HT-29 (cell line): ENCODE data around the gene MESP2. TPM values are rescaled to one million over a fixed set of nuclear protein-coding genes. Genes with fewer than 3 reads are reported as not detected.

Experiments
- DNase-seq: peaks from one replicate; pipeline ENCODE4 v3.0.0-alpha.2; 2015; ENCODE audit warnings: low spot score
- total RNA-seq: library from RNA; depleted of rRNA; stranded (reverse); fragments of >200 nt; shearing (Covaris generic); gene quantifications from 2 replicates; pipeline ENCODE4 v1.2.3, GENCODE V29; 2014; rRNA removed

The MESP2 gene
- total RNA-seq, 1 experiment from 2014 or later: 0.15 TPM

DNA sequence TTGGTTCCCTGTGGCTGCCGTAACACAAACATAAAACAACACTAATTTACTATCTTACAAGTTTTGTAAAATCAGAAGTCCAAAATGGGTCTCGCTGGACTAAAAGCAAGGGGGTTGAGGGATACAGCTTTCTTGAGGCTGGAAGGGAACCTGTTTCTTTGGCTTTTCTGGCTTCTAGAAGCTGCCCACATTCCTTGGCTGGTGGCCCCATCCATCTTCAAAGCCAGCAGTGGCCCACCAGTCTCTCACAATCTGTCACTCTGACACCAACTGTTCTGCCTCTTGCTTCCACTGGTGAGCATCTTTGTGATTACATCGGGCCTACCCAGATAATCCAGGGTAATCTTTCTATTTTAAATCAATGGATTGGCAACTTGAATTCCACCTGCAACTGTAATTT, 39.6 kb downstream of the MESP2 start:
- DNase-seq: no peak

DNA sequence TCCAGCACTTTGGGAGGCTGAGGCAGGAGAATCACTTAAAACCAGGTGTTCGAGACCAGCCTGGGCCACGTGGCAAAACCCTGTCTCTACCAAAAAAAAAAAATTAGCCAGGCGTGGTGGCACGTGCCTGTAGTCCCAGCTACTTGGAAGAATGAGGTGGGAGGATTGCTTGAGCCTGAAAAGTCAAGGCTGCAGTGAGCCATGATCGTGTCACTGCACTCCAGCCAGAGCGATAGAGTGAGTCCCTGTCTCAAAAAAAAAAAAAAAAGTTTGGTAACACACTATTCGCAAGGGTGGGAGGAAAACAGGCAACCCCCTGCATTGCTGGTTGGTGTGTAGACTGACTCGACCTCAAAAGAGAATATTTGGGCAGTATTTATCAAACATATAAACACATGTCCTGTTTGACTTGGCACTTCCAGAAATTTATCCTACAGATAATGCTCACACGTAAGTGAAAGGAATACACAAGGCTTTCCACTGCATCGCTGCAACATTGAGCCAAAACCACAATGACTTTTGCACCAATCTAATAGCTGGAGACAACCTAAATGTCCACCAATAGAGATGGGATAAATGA, 41.7 kb downstream of the MESP2 start:
- no peak for DNase-seq

DNA sequence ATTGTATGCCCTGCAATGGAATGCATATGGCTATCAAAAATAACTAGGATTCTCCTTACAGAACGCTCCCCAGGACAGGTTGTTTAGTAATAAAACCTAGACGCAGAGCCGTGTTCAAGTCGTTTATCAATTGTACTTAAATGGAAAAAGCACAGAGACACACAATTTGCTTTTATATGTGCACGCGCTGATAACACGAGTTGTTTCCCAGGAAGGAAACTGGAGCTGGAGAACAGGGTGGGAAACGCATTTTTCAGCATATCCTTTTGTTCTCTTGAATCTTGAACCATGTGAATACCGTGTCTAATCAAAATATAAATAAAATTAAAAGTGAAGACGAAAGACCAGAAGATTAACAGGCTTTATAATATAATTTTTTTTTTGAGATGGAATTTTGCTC, 42.2 kb downstream of the MESP2 start:
- DNase-seq: no peak

DNA sequence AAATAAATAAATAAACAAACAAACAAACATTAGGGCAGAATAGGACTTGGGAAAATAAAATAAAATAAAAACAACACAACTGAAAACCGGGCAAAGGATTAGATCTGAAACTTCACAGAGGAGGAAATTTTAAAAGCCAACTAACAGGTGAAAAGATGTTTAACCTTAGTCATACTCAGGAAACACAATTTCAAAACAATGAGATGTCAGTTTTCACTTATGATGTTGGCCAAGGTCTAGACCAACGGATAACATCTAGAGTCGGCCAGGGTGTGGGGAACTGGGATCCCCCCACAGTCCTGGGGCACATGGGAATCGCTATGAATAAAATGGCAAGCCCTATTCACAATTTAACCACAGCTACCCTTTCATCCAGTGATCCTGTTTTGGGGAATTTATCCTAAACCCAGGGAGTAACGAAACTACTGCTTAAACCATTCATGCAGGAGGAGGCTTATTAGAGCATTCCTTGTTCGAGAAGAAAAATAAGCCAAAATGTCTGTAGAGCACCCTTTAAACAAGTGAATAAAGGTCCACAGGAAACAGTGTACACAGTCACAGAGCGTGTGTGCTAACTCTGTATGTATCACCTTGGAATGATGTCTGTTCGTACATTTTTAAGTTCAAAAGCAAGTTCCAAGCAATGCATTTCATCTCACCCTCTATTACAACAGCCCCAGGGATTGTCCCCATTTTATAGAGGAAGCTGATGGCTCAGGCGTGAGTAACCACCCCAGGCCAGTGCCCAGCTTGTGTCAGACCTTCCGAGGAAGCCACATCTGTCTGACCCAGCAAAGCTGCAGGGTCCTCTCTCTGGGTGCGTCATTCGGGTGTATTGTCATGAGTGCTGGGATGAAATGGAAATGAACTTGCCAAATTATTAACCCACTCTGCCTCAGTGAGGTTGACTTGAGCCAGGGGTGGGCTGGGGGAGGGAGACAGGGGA, 44.8 kb downstream of the MESP2 start:
- no peak for DNase-seq

DNA sequence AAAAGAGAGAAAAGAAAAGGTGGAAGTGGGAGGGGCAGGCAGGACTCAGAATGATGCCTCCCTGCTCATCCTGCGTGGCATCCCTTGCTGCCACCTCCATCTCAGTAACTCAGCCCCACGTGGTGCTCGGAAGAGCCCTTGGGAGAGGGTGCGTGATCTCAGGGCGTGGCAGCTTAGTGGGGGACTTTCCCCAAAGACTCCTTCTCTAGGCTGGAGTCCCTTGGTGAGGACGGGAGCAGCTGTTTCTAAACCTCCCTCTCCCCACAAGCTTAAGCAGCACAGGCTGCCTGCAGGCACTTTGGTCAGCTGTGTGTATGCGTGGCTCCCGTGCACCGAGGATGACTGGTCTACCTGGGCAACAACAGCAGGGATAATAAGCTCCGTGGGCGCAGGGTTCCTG, 45.9 kb downstream of the MESP2 start:
- no peak for DNase-seq

DNA sequence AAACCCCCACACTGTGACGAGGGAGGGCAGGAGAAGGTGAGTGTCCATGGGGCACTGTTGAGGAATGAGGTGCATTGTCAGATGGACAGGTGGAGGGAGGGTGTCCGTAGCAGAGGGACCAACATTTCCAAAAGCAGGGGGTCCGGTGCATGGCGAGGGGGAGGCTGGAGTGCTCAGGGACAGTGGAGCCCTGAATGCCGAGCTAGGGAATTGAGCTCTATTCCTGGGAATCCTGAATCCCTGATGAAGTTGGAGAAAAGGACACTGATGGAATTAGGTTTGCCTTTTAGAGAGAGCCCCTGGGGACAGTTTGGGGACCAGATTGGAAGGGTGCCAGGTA, 46.4 kb downstream of the MESP2 start:
- no peak for DNase-seq

DNA sequence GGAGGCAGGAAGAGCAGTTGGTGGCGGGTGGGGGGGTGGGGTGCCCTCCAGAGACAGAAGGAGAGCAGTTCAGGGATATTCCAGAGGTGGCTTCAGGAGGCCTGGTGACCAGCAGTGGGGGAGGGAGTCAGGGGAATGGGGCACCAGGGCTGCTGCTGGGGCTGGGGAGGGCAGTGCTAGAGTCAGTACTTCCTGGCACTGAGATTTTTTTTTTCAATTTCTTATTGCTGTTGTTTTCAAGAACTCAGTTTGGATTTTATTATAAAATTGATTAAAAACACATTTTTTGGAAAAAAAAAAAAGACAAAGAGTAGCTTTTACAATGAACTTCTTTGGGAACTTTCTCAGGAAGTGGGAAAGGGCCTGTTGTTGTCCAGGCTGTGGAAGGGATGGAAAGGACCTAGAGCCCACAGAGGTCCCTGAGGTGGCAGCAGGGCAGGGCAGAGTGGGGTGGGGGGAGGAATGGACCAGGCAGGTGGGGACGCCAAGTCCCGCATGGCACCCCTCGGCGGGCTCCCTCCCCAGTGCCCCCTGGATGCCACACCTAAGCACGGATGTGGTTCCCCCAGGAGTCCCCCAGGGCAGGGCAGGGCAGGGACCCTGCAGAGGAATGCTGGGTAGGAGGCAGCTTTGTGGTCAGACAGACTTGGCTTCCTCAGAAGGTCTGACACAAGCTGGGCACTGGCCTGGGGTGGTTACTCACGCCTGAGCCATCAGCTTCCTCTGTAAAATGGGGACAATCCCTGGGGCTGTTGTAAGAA, 47.0 kb downstream of the MESP2 start:
- DNase-seq: no peak

DNA sequence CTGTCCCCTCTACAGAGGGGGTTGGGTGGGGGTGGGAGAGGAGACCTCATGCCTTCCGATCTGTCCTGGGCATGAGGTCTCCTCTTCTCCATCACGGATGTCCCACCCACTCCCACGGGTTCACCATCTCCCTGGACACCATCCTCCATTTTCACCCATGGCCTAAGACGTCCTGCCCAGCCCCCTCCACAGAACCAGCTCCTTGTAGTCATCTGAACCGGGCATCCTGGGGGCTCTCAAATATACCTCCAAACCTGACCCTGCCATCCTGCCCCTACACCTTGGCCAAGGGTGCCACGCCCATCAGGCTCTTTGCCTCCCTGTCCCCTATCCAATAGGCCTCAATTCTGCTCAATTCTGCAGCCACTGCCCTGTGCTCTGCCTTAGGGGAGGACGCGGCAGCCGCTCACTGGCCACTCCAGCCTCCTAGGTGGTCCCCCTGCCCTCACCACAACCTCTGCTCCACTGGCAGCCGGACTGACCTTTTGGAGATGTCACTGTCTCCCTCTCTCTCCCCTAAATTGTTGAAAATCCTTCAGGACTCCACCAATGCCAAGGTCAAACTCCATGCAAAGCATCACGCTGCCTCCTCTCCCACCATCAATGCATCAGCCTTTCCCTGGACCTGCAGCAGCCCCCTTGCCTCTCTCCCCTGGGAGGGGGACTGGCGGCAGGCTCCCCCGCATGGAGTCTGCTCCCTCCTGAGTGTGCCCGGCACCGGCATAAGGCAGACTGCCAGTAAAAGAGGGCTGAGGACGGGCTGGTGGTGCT, 47.9 kb downstream of the MESP2 start:
- DNase-seq: no peak

DNA sequence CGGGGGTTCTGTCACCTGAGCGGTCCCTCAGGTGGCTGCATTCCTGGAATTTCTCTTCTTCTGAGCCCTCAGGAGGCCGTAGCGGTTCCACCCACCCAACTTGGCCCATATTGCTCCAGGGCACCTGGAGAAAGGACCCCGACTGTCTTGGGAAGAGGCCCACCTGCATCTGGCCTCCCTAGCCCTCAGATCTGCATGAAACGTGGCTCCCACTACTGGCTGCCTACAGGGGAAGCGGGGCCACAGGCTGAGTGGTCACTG, 48.4 kb downstream of the MESP2 start:
- DNase-seq: no peak

DNA sequence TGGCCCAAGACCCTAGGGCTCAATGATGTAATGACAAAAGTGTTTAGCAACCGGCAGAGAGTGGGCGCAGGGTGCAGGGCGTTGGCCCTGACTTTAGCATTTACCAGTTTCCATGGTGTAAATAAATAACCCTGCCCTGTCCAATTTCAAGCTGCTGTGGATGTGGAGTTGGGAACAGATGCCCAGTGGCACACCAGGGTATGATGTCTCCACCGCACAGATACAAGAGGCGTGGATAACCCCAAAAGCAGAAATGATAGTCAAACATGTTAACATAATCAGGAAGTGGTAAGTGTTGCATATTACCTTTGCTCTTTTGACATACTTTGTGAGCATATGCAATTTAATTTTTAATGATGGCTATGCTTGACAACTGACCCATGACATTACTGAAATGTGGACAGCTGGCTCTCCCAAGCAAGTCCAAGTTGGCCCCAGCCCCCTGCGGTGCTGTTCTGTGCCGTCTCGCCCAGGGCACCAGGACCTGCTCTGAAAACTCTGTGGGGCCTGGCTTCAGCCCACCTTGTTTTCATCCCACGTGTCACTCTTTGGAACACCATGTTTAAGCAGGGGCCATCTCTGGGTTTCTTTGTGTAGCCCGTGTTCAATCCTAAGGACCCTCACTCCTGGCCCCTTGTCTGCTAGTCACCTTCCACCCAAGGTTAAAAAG, 49.3 kb downstream of the MESP2 start:
- DNase-seq: no peak

DNA sequence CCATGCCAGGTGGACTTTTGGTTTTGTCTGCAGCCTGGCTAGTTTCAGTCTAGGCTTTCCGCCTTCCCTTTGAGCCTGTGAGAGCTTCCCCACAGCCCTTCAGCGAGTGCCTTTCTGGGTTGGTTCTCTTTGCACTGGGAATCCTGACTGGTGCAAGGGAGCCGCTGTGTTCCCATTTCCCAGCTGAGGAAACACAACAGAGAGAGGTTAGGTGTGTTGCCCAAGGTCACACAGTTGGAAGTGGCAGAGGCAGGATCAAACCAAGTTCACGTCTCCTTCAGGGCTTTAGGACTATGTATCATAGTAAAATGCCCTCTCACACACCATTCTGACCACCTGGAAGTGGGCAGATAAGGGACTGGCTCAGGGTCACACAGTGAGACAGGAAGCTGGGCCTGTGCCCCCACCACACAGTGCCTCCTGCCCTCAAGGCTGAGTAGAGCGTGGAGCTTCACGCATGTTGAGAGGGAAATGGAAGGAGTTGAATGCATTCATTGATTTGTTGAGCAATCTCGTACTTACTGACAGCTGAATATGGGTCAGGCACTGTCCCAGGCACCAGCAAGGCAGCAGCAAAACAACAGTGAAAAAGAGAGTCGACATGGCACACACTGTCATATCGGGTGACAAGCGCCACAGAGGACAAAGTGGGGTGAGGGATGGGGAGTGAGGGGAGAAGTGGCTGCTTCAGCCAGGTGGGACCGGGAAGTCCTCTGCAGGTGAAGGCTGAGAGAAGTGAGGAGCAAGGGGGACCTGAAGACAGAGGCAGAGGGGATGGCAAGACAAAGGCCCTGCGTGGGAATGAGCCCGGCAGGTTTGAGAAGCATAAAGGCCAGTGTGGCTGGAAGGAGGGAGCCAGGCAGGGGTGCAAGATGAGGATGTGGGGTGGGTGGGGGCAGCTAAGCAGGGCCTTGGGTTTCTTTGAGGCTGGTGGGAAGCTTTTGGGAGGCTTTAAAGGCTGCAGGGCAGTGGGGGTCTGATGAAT, 50.8 kb downstream of the MESP2 start:
- DNase-seq: no peak

DNA sequence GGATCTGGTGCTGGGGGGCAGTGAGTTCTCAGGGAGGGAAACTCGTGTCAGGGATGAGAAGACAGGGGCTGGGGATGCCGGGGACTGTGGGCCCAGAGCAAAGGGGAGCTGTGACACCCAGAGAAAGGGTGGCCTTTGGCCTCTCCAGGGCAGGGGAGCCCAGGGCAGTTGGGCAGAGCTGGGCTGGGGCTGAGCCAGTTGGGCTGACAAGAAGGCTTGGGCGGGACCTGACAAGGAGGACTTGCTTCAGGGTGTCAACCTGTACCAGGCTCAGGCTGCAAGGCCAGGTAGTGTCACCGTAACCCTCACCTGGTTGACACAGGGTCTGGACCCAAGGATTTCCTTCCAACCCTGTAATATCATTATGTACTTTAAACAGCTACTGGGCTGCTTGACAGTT, 51.7 kb downstream of the MESP2 start:
- DNase-seq: peak; percentile 27

Other genes starting within 250 kb of the MESP2 start
- 14.9 and 15.2 TPM in 2 replicates for gene TICRR, start 200.9 kb upstream of the MESP2 start, total RNA-seq
- 2.0 and 2.1 TPM in 2 replicates for gene KIF7, start 120.9 kb upstream of the MESP2 start, total RNA-seq
- gene PLIN1, start 97.0 kb upstream of the MESP2 start, total RNA-seq: 0.03 and 0.51 TPM in 2 replicates
- 5.8 and 8.8 TPM in 2 replicates for gene PEX11A, start 85.6 kb upstream of the MESP2 start, total RNA-seq
- gene WDR93, start 85.5 kb upstream of the MESP2 start, total RNA-seq: 0.08 and 0.61 TPM in 2 replicates
- gene MESP1, start 25.1 kb upstream of the MESP2 start, total RNA-seq: 0.23 and 0.71 TPM in 2 replicates
- gene ANPEP, start 38.5 kb downstream of the MESP2 start, total RNA-seq: 0.05 and 0.10 TPM in 2 replicates
- gene AP3S2, start 117.7 kb downstream of the MESP2 start, total RNA-seq: 14.8 and 36.2 TPM in 2 replicates
- 4.7 and 7.9 TPM in 2 replicates for gene ARPIN, start 136.6 kb downstream of the MESP2 start, total RNA-seq
- 47.3 and 66.9 TPM in 2 replicates for gene ZNF710, start 225.0 kb downstream of the MESP2 start, total RNA-seq